Measurements from ENCODE around the gene RBFOX1. TPM values are rescaled to one million over a fixed set of nuclear protein-coding genes. Genes with fewer than 3 reads are reported as not detected.

Gene RBFOX1
- total RNA-seq, 1 donor from 2014 or later: 0.84 TPM

GRCh38 chr16:7566360-7566759 is 233.7 kb downstream of the RBFOX1 start:
- Histone ChIP-seq H4K20me1 (ENCODE audit: insufficient read depth, low read length) (no peaks in the 10 kb centered on the region), H3K4me3 (ENCODE audit: insufficient read depth, low read depth, low read length) (no peak overlapping the region), H3K4me1 (ENCODE audit: insufficient read depth, low read length) (no peaks in the 10 kb centered on the region), H3K9me3 (ENCODE audit: insufficient read depth, low read depth, low read length) (peaks cover 6% of the 10 kb centered on the region), H3K27ac (ENCODE audit: low read depth, low read length) (no peak overlapping the region), H3K27me3 (ENCODE audit: insufficient read depth, low read length) (no peaks in the 10 kb centered on the region), H3K79me2 (ENCODE audit: insufficient read depth, low read length) (no peaks in the 10 kb centered on the region), H2AFZ (ENCODE audit: low read depth, low read length) (no peak overlapping the region), H3K4me2 (ENCODE audit: low read length) (no peak overlapping the region), H3K36me3 (ENCODE audit: insufficient read depth, low read length) (no peaks in the 10 kb centered on the region), H3K9ac (ENCODE audit: low read length) (no peak overlapping the region)
- no peak for FAIRE-seq
- H3K4me3 Mint-ChIP-seq (ENCODE audit: unreplicated experiment): no peak overlapping the region
- no peak for DNase-seq (ENCODE audit: low read depth)
- TF ChIP-seq EZH2 (IDR thresholded peaks at IDR 0.05; ENCODE audit: insufficient read depth, low read length): no peak
- TF ChIP-seq CTCF (IDR thresholded peaks at IDR 0.05; ENCODE audit: insufficient read depth, low read depth, low read length): no peak
- H3K27ac Mint-ChIP-seq (ENCODE audit: unreplicated experiment): no peak overlapping the region
- no peaks in the 10 kb centered on the region for H3K4me1 Mint-ChIP-seq (ENCODE audit: low read depth, unreplicated experiment)
- H3K36me3 Mint-ChIP-seq (ENCODE audit: low read depth, unreplicated experiment): no peaks in the 10 kb centered on the region
- H3K27me3 Mint-ChIP-seq (ENCODE audit: low read depth, unreplicated experiment): peaks cover 22% of the 10 kb centered on the region
- H3K9me3 Mint-ChIP-seq (ENCODE audit: unreplicated experiment): no peaks in the 10 kb centered on the region

- H3K9me3 Mint-ChIP-seq (ENCODE audit: unreplicated experiment): no peaks in the 10 kb centered on the region
- no peaks in the 10 kb centered on the region for H3K27me3 ChIP-seq (ENCODE audit: insufficient read depth, low read length)
- no peak for FAIRE-seq
- no peaks in the 10 kb centered on the region for H3K36me3 ChIP-seq (ENCODE audit: insufficient read depth, low read length)
- H3K27me3 Mint-ChIP-seq (ENCODE audit: low read depth, unreplicated experiment): peaks cover 14% of the 10 kb centered on the region
- no peaks in the 10 kb centered on the region for H3K79me2 ChIP-seq (ENCODE audit: insufficient read depth, low read length)
- H3K4me1 ChIP-seq (ENCODE audit: insufficient read depth, low read length): no peaks in the 10 kb centered on the region
- no peak overlapping the region for H3K4me3 Mint-ChIP-seq (ENCODE audit: unreplicated experiment)
- H3K9ac ChIP-seq (ENCODE audit: low read length): no peak overlapping the region
- no peak overlapping the region for H3K4me3 ChIP-seq (ENCODE audit: insufficient read depth, low read depth, low read length)
- H3K27ac Mint-ChIP-seq (ENCODE audit: unreplicated experiment): no peak overlapping the region
- no peaks in the 10 kb centered on the region for H4K20me1 ChIP-seq (ENCODE audit: insufficient read depth, low read length)
- no peak for TF ChIP-seq CTCF (IDR thresholded peaks at IDR 0.05; ENCODE audit: insufficient read depth, low read depth, low read length)
- no peak for TF ChIP-seq EZH2 (IDR thresholded peaks at IDR 0.05; ENCODE audit: insufficient read depth, low read length)
- H3K27ac ChIP-seq (ENCODE audit: low read depth, low read length): no peak overlapping the region
- H3K36me3 Mint-ChIP-seq (ENCODE audit: low read depth, unreplicated experiment): no peaks in the 10 kb centered on the region
- H3K4me1 Mint-ChIP-seq (ENCODE audit: low read depth, unreplicated experiment): no peaks in the 10 kb centered on the region
- H2AFZ ChIP-seq (ENCODE audit: low read depth, low read length): no peak overlapping the region
- H3K4me2 ChIP-seq (ENCODE audit: low read length): no peak overlapping the region
- no peak for DNase-seq (ENCODE audit: low read depth)
- H3K9me3 ChIP-seq (ENCODE audit: insufficient read depth, low read depth, low read length): no peaks in the 10 kb centered on the region
Measured at GRCh38 chr16:7571366-7571765, 238.7 kb downstream of the RBFOX1 start.

GRCh38 chr16:7577588-7577987 is 244.9 kb downstream of the RBFOX1 start:
- no peak overlapping the region for H3K4me3 Mint-ChIP-seq (ENCODE audit: unreplicated experiment)
- DNase-seq (ENCODE audit: low read depth) (no peak), FAIRE-seq (no peak)
- no peaks in the 10 kb centered on the region for H3K4me1 ChIP-seq (ENCODE audit: insufficient read depth, low read length)
- no peak for TF ChIP-seq CTCF (IDR thresholded peaks at IDR 0.05; ENCODE audit: insufficient read depth, low read depth, low read length)
- no peak for TF ChIP-seq EZH2 (IDR thresholded peaks at IDR 0.05; ENCODE audit: insufficient read depth, low read length)
- H4K20me1 ChIP-seq (ENCODE audit: insufficient read depth, low read length): no peaks in the 10 kb centered on the region
- H2AFZ ChIP-seq (ENCODE audit: low read depth, low read length): no peak overlapping the region
- peaks cover 27% of the 10 kb centered on the region for H3K27me3 Mint-ChIP-seq (ENCODE audit: low read depth, unreplicated experiment)
- H3K27ac Mint-ChIP-seq (ENCODE audit: unreplicated experiment): no peak overlapping the region
- no peaks in the 10 kb centered on the region for H3K9me3 ChIP-seq (ENCODE audit: insufficient read depth, low read depth, low read length)
- H3K36me3 ChIP-seq (ENCODE audit: insufficient read depth, low read length): no peaks in the 10 kb centered on the region
- H3K4me1 Mint-ChIP-seq (ENCODE audit: low read depth, unreplicated experiment): no peaks in the 10 kb centered on the region
- H3K9me3 Mint-ChIP-seq (ENCODE audit: unreplicated experiment): no peaks in the 10 kb centered on the region
- no peak overlapping the region for H3K4me2 ChIP-seq (ENCODE audit: low read length)
- no peak overlapping the region for H3K27ac ChIP-seq (ENCODE audit: low read depth, low read length)
- H3K9ac ChIP-seq (ENCODE audit: low read length): no peak overlapping the region
- H3K79me2 ChIP-seq (ENCODE audit: insufficient read depth, low read length): no peaks in the 10 kb centered on the region
- H3K4me3 ChIP-seq (ENCODE audit: insufficient read depth, low read depth, low read length): no peak overlapping the region
- no peaks in the 10 kb centered on the region for H3K27me3 ChIP-seq (ENCODE audit: insufficient read depth, low read length)
- H3K36me3 Mint-ChIP-seq (ENCODE audit: low read depth, unreplicated experiment): peaks cover 1% of the 10 kb centered on the region
